Mesendoderm (in vitro differentiated cells): ENCODE results near the gene C1QB.

Experiments
- DNase-seq: peaks from one replicate; pipeline ENCODE4 v3.0.0; 2013
- H2AK5ac ChIP-seq: 2 replicates; pipeline ENCODE4 v1.6.1; 2013; ENCODE audit warnings: low read length, inconsistent platforms
- H2BK120ac ChIP-seq: 2 replicates; pipeline ENCODE4 v1.6.1; 2013; ENCODE audit warnings: low read depth, mild to moderate bottlenecking, low read length, moderate library complexity, mixed read lengths
- H2BK15ac ChIP-seq: replicated peaks from 2 replicates; pipeline ENCODE4 v1.6.1; 2013; ENCODE audit warnings: low read depth, mild to moderate bottlenecking, moderate library complexity
- H2BK5ac ChIP-seq: 2 replicates; pipeline ENCODE4 v1.6.1; 2013; ENCODE audit warnings: low read length, inconsistent platforms
- H3K18ac ChIP-seq: 2 replicates; pipeline ENCODE4 v1.6.1; 2013; ENCODE audit warnings: mild to moderate bottlenecking, low read length, mixed read lengths
- H3K23ac ChIP-seq: one replicate; pipeline ENCODE4 v1.6.1; 2013; ENCODE audit warnings: low read length
- H3K27ac ChIP-seq: 2 replicates; pipeline ENCODE4 v1.5.1; 2013; ENCODE audit warnings: low read depth, mild to moderate bottlenecking, inconsistent platforms, low read length, moderate library complexity
- H3K27me3 ChIP-seq: 2 replicates; pipeline ENCODE4 v1.6.1; 2013; ENCODE audit warnings: low read length, control low read depth, mild to moderate bottlenecking, inconsistent platforms; ENCODE audit not compliant: insufficient read depth, poor library complexity
- H3K36me3 ChIP-seq: 2 replicates; pipeline ENCODE4 v1.6.1; 2013; ENCODE audit warnings: low read length, inconsistent platforms; ENCODE audit not compliant: control insufficient read depth, insufficient read depth
- H3K4ac ChIP-seq: one replicate; pipeline ENCODE4 v1.6.1; 2013; ENCODE audit warnings: low read depth, mild to moderate bottlenecking, low read length, moderate library complexity
- H3K4me1 ChIP-seq: 2 replicates; pipeline ENCODE4 v1.6.1; 2013; ENCODE audit warnings: low read depth, low read length, inconsistent platforms; ENCODE audit not compliant: control insufficient read depth
- H3K4me2 ChIP-seq: 2 replicates; pipeline ENCODE4 v1.6.1; 2013; ENCODE audit warnings: low read length
- H3K4me3 ChIP-seq: 2 replicates; pipeline ENCODE4 v1.5.1; 2013; ENCODE audit warnings: mild to moderate bottlenecking, low read length
- H3K56ac ChIP-seq: one replicate; pipeline ENCODE4 v1.6.1; 2013; ENCODE audit warnings: low read length
- H3K79me1 ChIP-seq: 2 replicates; pipeline ENCODE4 v1.6.1; 2013; ENCODE audit warnings: low read length, inconsistent platforms
- H3K79me2 ChIP-seq: 2 replicates; pipeline ENCODE4 v1.6.1; 2013; ENCODE audit warnings: mild to moderate bottlenecking, low read length; ENCODE audit not compliant: control insufficient read depth, insufficient read depth
- H3K9ac ChIP-seq: 2 replicates; pipeline ENCODE4 v1.6.1; 2013; ENCODE audit warnings: low read length, inconsistent platforms
- H4K5ac ChIP-seq: one replicate; pipeline ENCODE4 v1.6.1; 2013; ENCODE audit warnings: low read length
- H4K8ac ChIP-seq: one replicate; pipeline ENCODE4 v1.6.1; 2013; ENCODE audit warnings: low read depth, mild to moderate bottlenecking, control low read depth, low read length, moderate library complexity
- WGBS: extraction: QIAGEN DNeasy Blood & Tissue Kit; methylation state at CpG from one replicate; pipeline ENCODE4 v1.1.7; 2013; ENCODE audit warnings: low lambda C conversion rate, missing lambda C conversion rate; ENCODE audit not compliant: insufficient coverage; ENCODE audit errors: extremely low coverage; 5-methylcytosine and 5-hydroxymethylcytosine counted together

The C1QB gene

DNA sequence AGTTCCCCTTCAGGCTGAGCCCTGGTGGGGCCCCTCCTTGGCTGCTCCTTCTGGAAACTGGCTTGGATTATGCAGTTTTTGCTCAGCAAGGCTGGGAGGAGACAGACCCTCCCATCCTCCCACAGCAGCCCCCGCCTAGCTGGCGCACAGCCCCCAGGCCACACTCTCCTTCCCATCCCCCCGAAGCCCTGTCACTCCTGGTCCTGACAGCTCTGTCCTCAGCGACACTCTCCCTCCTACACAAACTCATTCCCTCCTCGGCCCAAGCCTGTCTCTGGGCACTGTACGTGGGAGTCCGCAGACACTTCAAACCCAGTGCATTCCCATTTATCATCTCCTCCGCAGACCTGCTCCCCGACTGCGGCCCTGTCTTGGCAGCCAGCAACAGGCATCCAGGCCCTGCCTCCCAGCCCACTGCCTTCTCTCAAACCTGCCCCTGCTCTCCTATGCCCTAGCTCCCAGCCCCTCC, 32.6 kb downstream of the C1QB start:
- Histone ChIP-seq H3K27ac (no peak overlapping the region), H4K8ac (no peak overlapping the region), H3K4me2 (no peak overlapping the region), H3K4me3 (no peak overlapping the region), H3K23ac (no peak overlapping the region), H3K4me1 (no peaks in the 10 kb centered on the region), H3K79me2 (no peaks in the 10 kb centered on the region), H3K4ac (no peak overlapping the region), H2AK5ac (no peak overlapping the region), H2BK15ac (no peak overlapping the region), H4K5ac (no peak overlapping the region), H2BK120ac (no peak overlapping the region), H3K18ac (no peak overlapping the region), H3K56ac (no peak overlapping the region), H3K36me3 (no peaks in the 10 kb centered on the region), H3K27me3 (no peaks in the 10 kb centered on the region), H3K79me1 (no peaks in the 10 kb centered on the region), H3K9ac (no peak overlapping the region), H2BK5ac (no peak overlapping the region)
- DNase-seq: no peak
- WGBS: no CpG with 5 or more reads among the region's 10 CpGs

DNA sequence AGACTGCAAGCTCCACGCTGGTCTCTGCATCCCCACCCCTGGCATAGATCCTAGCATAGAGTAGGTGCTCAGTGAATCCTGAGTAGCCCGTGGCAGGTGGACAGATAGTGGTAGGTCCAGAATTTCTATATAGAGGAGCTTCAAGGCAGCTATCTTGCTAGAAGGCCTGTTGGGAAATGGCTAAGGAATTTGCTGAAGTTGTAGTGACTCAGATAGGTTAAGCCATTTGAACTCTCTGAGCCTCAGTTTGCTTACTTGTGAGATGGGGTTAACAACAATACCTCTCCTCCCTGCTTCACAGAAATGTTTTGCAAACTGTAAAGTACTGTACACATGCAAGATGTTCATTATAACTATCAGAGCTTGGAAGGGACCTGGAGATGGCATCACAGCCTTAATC, 34.2 kb downstream of the C1QB start:
- no peak overlapping the region for H3K4me2 ChIP-seq
- no peak overlapping the region for H3K4ac ChIP-seq
- no peak overlapping the region for H3K27ac ChIP-seq
- H3K36me3 ChIP-seq: no peaks in the 10 kb centered on the region
- no peak overlapping the region for H2AK5ac ChIP-seq
- no peaks in the 10 kb centered on the region for H3K79me2 ChIP-seq
- H3K79me1 ChIP-seq: no peaks in the 10 kb centered on the region
- H3K4me1 ChIP-seq: no peaks in the 10 kb centered on the region
- H2BK15ac ChIP-seq: no peak overlapping the region
- H3K27me3 ChIP-seq: no peaks in the 10 kb centered on the region
- no peak overlapping the region for H3K9ac ChIP-seq
- H3K56ac ChIP-seq: no peak overlapping the region
- no peak for DNase-seq
- no peak overlapping the region for H3K18ac ChIP-seq
- H4K8ac ChIP-seq: no peak overlapping the region
- no peak overlapping the region for H3K23ac ChIP-seq
- H2BK5ac ChIP-seq: no peak overlapping the region
- H3K4me3 ChIP-seq: no peak overlapping the region
- H4K5ac ChIP-seq: no peak overlapping the region
- WGBS: no CpG with 5 or more reads among the region's 2 CpGs
- H2BK120ac ChIP-seq: no peak overlapping the region

DNA sequence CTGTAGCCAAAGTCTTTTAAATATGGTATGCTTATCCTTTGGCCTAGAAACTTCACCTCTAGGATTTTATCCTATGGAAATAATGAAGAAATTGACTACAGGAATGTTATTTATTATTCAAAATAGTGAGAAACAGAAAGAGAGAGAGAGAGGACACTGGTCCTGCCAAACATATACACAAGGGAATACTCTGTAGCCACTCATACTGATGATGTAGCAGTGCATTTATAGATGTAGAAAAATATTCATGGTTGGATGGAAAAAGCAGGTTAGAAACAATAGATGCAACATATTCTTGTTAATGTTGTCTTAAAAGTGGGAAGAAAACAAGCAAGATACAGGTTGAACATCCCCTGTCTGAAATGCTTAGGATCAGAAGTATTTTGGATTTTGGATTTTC, 35.4 kb downstream of the C1QB start:
- Histone ChIP-seq H3K79me2 (no peaks in the 10 kb centered on the region), H3K36me3 (no peaks in the 10 kb centered on the region), H3K4ac (no peak overlapping the region), H3K4me2 (no peak overlapping the region), H3K27me3 (no peaks in the 10 kb centered on the region), H3K18ac (no peak overlapping the region), H3K79me1 (no peaks in the 10 kb centered on the region), H2BK5ac (no peak overlapping the region), H4K5ac (no peak overlapping the region), H3K56ac (no peak overlapping the region), H3K27ac (no peak overlapping the region), H3K23ac (no peak overlapping the region), H2BK15ac (no peak overlapping the region), H2AK5ac (no peak overlapping the region), H2BK120ac (no peak overlapping the region), H3K4me3 (no peak overlapping the region), H3K4me1 (no peaks in the 10 kb centered on the region), H3K9ac (no peak overlapping the region), H4K8ac (no peak overlapping the region)
- DNase-seq: no peak

DNA sequence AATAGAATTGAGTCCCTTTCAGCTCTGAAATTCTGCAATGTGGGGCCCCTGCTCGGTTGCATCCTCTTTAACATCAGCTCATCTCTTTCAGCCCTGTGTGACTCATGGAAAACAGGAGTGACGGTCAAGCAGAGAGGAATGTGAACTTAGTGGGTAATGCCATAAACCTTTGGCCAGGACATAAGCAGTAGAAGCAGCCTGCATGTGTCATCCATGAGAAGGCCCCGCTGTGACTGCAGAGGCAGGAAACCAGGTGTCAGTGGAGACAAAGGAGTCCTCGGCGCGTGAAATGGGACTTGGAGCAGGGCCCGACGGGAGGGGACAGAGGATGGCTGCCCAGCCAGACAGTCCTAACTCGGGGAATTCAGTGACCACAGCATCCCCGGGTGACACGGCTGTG, 36.5 kb downstream of the C1QB start:
- peak; percentile 73 for DNase-seq
- H3K4me3 ChIP-seq: no peak overlapping the region
- no peak overlapping the region for H3K9ac ChIP-seq
- no peak overlapping the region for H3K4me2 ChIP-seq
- no peaks in the 10 kb centered on the region for H3K36me3 ChIP-seq
- no CpG with 5 or more reads among the region's 11 CpGs for WGBS
- no peak overlapping the region for H3K56ac ChIP-seq
- H4K8ac ChIP-seq: no peak overlapping the region
- H3K27me3 ChIP-seq: no peaks in the 10 kb centered on the region
- no peak overlapping the region for H2BK15ac ChIP-seq
- no peaks in the 10 kb centered on the region for H3K4me1 ChIP-seq
- no peaks in the 10 kb centered on the region for H3K79me2 ChIP-seq
- no peak overlapping the region for H4K5ac ChIP-seq
- H3K18ac ChIP-seq: no peak overlapping the region
- no peak overlapping the region for H3K27ac ChIP-seq
- no peaks in the 10 kb centered on the region for H3K79me1 ChIP-seq
- no peak overlapping the region for H2BK120ac ChIP-seq
- no peak overlapping the region for H2BK5ac ChIP-seq
- no peak overlapping the region for H2AK5ac ChIP-seq
- no peak overlapping the region for H3K23ac ChIP-seq
- no peak overlapping the region for H3K4ac ChIP-seq

DNA sequence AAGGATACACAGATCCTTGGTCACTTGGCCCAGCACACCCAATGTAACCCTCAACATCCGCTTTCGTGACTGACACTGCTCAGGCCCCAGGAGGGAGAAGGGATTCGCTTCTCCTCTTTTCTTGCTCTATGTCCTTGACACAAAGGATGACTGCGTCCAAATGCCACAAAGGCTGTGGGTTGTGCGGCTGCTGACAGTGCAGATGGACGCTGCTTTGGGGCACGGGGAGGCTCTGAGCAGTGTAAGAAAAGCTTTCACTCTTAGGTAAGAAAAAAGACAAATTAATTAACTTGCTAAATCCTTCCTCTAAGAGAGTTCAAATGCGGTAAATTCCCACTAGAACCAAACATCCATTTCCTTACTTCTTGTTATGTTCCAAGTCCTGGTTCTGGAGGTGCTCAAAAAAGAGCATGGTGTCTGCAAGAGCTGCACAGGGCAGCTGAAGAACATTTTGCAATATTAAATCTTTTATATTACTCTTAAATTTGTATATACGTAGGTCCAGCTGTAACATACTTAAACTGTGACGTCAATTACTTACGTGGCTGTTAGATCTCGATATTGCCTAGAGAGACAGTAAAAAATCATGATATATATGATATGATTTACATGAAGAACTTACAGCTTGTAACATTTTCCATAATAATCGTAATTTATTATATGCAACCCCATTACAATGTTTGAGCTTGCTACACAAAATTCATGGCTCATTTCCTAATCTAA, 38.2 kb downstream of the C1QB start:
- Histone ChIP-seq H3K4me2 (no peak overlapping the region), H4K5ac (no peak overlapping the region), H3K4me3 (no peak overlapping the region), H2BK5ac (no peak overlapping the region), H3K18ac (no peak overlapping the region), H2BK15ac (no peak overlapping the region), H3K27me3 (no peaks in the 10 kb centered on the region), H3K4me1 (no peaks in the 10 kb centered on the region), H4K8ac (no peak overlapping the region), H3K56ac (no peak overlapping the region), H3K79me1 (no peaks in the 10 kb centered on the region), H2AK5ac (no peak overlapping the region), H3K4ac (no peak overlapping the region), H3K23ac (no peak overlapping the region), H3K79me2 (no peaks in the 10 kb centered on the region), H3K9ac (no peak overlapping the region), H3K27ac (no peak overlapping the region), H2BK120ac (no peak overlapping the region), H3K36me3 (no peaks in the 10 kb centered on the region)
- no peak for DNase-seq
- no CpG with 5 or more reads among the region's 13 CpGs for WGBS

DNA sequence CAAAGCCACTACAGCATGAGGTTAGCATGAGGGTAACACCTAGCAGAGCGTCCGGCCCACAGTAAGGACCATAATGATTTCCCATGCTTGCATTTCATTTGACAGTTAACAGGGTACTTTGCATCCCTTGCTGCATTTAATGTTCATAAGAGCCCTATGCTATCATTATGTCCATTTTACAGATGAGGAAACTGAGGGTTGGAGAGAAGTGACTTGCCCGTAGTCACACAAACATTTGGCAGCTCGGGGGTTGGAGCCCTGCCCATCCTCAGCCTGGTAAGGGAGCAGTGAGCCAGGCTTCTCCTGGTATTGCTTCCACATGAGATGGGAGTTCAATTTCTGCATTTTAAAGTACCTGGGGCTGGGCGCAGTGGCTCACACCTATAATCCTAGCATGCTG, 41.1 kb downstream of the C1QB start:
- no peaks in the 10 kb centered on the region for H3K36me3 ChIP-seq
- H2AK5ac ChIP-seq: no peak overlapping the region
- H2BK15ac ChIP-seq: no peak overlapping the region
- no peak overlapping the region for H3K4me3 ChIP-seq
- H3K4ac ChIP-seq: no peak overlapping the region
- no peaks in the 10 kb centered on the region for H3K79me1 ChIP-seq
- no peak overlapping the region for H3K18ac ChIP-seq
- H3K9ac ChIP-seq: no peak overlapping the region
- WGBS: no CpG with 5 or more reads among the region's 5 CpGs
- H2BK120ac ChIP-seq: no peak overlapping the region
- DNase-seq: no peak
- no peak overlapping the region for H3K23ac ChIP-seq
- H3K79me2 ChIP-seq: no peaks in the 10 kb centered on the region
- no peak overlapping the region for H4K8ac ChIP-seq
- H3K56ac ChIP-seq: no peak overlapping the region
- H4K5ac ChIP-seq: no peak overlapping the region
- no peaks in the 10 kb centered on the region for H3K27me3 ChIP-seq
- H2BK5ac ChIP-seq: no peak overlapping the region
- H3K4me1 ChIP-seq: no peaks in the 10 kb centered on the region
- no peak overlapping the region for H3K4me2 ChIP-seq
- H3K27ac ChIP-seq: no peak overlapping the region
